NB4 (cell line): ENCODE data around the gene ADGRL3.

ENCODE experiments used
- DNase-seq: peaks from one replicate; pipeline ENCODE4 v3.0.0; 2010; ENCODE audit warnings: low read depth
- H3K4me3 ChIP-seq: one replicate; pipeline ENCODE4 v1.5.1; 2011; ENCODE audit warnings: mild to moderate bottlenecking, low read depth, low read length, moderate library complexity
- CTCF ChIP-seq: IDR thresholded peaks from one replicate; pipeline ENCODE4 v1.5.1; 2012; ENCODE audit warnings: low read depth, low read length
- MYC ChIP-seq: IDR thresholded peaks from 2 replicates; pipeline ENCODE4 v1.6.1; 2011; ENCODE audit warnings: low read depth, low read length
- POLR2A ChIP-seq: IDR thresholded peaks from 2 replicates; pipeline ENCODE4 v1.6.1; 2011; ENCODE audit warnings: mild to moderate bottlenecking; ENCODE audit not compliant: insufficient read length; ENCODE audit errors: extremely low read depth
- TF ChIP-seq, protein P1 (sequence below): IDR thresholded peaks from 2 replicates; pipeline ENCODE4 v1.6.1; 2011; ENCODE audit warnings: low read depth, low read length

The ADGRL3 gene

GRCh38 chr4:61773655-61774245, 573.6 kb downstream of the ADGRL3 start:
- no peak for DNase-seq
- TF ChIP-seq, protein P1, sequence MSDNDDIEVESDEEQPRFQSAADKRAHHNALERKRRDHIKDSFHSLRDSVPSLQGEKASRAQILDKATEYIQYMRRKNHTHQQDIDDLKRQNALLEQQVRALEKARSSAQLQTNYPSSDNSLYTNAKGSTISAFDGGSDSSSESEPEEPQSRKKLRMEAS = no peak
- TF ChIP-seq MYC = no peak
- TF ChIP-seq POLR2A = no peak
- TF ChIP-seq CTCF = no peak
- H3K4me3 ChIP-seq = no peak overlapping the region

DNA sequence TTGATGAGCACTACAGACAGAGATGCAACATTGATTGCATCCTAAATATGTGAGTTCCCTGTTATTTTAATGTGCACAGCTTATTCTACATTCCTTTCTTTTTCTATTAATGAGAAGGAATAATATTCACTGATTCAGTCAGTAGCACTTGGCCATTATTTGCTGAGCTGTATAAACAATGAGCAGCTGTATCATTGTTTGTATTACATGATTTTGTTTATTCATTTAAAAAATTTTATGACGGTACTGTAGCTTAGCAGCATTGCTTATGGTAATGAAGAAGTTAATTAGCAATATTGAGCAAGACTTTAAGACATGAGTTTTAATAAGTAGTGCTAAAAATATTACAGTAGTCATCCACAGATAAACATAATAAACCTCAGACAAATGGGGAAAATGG, 582.0 kb downstream of the ADGRL3 start:
- DNase-seq = no peak
- TF ChIP-seq, protein P1 = no peak
- TF ChIP-seq MYC (no peak), POLR2A (no peak), CTCF (no peak)
- H3K4me3 ChIP-seq = no peak overlapping the region

GRCh38 chr4:61783050-61783449, 582.9 kb downstream of the ADGRL3 start:
- H3K4me3 ChIP-seq = no peak overlapping the region
- no peak for DNase-seq
- no peak for TF ChIP-seq POLR2A
- no peak for TF ChIP-seq CTCF
- TF ChIP-seq MYC = no peak

DNA sequence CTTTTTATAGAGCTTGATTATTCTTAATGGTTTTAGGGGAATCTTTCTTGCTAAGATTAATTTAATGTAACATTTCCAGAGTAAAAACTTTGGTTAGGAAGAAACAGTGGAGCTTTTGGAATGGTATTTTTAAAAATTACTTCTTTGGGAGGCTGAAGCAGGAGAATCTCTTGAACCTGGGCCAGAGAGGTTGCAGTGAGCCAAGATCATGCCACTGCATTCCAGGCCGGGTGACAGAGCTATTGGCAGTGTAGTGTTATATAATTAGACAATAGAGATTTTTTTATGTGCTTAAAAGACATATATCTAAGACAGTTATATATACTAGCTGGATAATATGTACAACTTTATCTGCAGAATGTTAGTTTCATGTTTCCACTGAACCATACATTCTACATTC, 585.6 kb downstream of the ADGRL3 start:
- TF ChIP-seq CTCF = no peak
- TF ChIP-seq, protein P1 = no peak
- TF ChIP-seq POLR2A = no peak
- no peak for TF ChIP-seq MYC
- no peak overlapping the region for H3K4me3 ChIP-seq
- DNase-seq = no peak

- no peak for DNase-seq
- H3K4me3 ChIP-seq = no peak overlapping the region
- no peak for TF ChIP-seq CTCF
- no peak for TF ChIP-seq POLR2A
Measured at GRCh38 chr4:61786211-61786610, 586.1 kb downstream of the ADGRL3 start.

- TF ChIP-seq, protein P1 = no peak
- no peak for TF ChIP-seq MYC
- TF ChIP-seq CTCF = no peak
- TF ChIP-seq POLR2A = no peak
- H3K4me3 ChIP-seq = no peak overlapping the region
- no peak for DNase-seq
Measured at GRCh38 chr4:61795998-61796397, 595.9 kb downstream of the ADGRL3 start.
